Endothelial cell of coronary artery (primary cell): Measurements from ENCODE around the gene DAZ3. TPM values are rescaled to one million over a fixed set of nuclear protein-coding genes. Genes with fewer than 3 reads are reported as not detected.

ENCODE experiments used
- total RNA-seq: library from RNA; depleted of rRNA; stranded (reverse); fragments of >200 nt; gene quantifications from 2 replicates; pipeline ENCODE4 v1.2.3, GENCODE V29; 2014

Gene DAZ3, protein sequence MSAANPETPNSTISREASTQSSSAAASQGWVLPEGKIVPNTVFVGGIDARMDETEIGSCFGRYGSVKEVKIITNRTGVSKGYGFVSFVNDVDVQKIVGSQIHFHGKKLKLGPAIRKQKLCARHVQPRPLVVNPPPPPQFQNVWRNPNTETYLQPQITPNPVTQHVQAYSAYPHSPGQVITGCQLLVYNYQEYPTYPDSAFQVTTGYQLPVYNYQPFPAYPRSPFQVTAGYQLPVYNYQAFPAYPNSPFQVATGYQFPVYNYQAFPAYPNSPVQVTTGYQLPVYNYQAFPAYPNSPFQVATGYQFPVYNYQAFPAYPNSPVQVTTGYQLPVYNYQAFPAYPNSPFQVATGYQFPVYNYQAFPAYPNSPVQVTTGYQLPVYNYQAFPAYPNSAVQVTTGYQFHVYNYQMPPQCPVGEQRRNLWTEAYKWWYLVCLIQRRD
- total RNA-seq: not detected in 2 replicates

GRCh38 chrY:24813293-24813692, at the start of gene DAZ3:
DAZ3 (minus strand) TSS chrY:24813393; CDS start chrY:24813185, 208 bp downstream.

DNA sequence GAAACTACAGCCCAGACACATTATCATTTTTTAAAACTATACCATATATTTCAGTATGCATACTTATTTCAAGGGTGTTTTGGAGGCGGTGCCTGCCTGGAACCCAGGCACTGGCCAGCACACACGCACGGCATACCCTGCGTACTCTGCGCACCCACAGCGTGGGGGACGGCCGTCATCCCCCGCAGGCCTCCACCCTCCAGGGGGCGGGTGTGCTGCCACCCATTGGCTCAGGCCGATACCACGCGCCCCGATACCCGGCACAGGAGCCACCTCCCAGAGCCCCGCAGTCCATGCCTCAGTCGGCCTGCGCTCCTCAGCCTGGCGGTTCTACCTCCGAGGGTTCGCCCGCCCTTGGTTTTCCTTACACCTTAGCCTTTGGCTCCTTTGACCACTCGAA, 20.4 kb upstream of the DAZ3 start, which contains the start of gene DAZ4:
TSS of gene DAZ4 (plus strand) at position 301 of the 400 bp plus-strand sequence. CDS start 208 bp downstream, outside the sequence.

Other genes with a start within 250 kb of the DAZ3 start
- not detected in 2 replicates for gene BPY2B, start 195.4 kb downstream of the DAZ3 start, total RNA-seq
- gene DAZ4, start 20.5 kb upstream of the DAZ3 start, total RNA-seq: not detected in 2 replicates
- gene BPY2C, start 238.7 kb upstream of the DAZ3 start, total RNA-seq: not detected in 2 replicates